ENCODE data around the gene A2M. TPM values are rescaled to one million over a fixed set of nuclear protein-coding genes. Genes with fewer than 3 reads are reported as not detected.

Gene A2M
- total RNA-seq, 4 donors from 2014 or later = 77.1 to 135 (median 126) TPM

DNA sequence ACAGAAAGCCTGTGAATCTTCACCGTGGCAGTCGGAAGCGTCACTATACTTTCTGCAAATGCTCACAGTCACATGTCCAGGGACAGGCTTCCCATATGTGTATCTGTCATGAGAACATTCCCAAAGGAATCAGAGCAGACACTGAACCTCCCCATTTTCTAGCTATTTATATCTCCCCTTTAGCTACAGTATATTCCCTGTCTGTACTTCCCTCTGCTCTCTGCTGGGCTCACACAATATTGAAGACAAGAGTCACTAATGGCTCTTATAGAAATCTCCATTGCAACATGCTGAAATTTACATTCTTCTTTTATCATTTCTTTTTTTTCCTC, 8.2 kb downstream of the A2M start:
- in situ Hi-C loops (cut with MboI; ENCODE audit: low sequenced_read_pairs in 4 of 4) (no loop called here), intact Hi-C loops (cut with DNase I; ENCODE audit: low total_unique reads) (no loop called here)
- ATAC-seq (no peak), DNase-seq (no peak)
- Histone ChIP-seq H3K36me3 (peaks cover 2 to 66% of the 10 kb centered on the region in 2 donors), H3K4me1 (peaks cover 0 to 5% of the 10 kb centered on the region in 2 donors), H3K27me3 (no peaks in the 10 kb centered on the region), H3K9me3 (no peaks in the 10 kb centered on the region), H3K4me3 (no peak overlapping the region), H3K27ac (peak overlapping the region in 2 of 4 donors; percentile 25)
- TF ChIP-seq, protein P1, sequence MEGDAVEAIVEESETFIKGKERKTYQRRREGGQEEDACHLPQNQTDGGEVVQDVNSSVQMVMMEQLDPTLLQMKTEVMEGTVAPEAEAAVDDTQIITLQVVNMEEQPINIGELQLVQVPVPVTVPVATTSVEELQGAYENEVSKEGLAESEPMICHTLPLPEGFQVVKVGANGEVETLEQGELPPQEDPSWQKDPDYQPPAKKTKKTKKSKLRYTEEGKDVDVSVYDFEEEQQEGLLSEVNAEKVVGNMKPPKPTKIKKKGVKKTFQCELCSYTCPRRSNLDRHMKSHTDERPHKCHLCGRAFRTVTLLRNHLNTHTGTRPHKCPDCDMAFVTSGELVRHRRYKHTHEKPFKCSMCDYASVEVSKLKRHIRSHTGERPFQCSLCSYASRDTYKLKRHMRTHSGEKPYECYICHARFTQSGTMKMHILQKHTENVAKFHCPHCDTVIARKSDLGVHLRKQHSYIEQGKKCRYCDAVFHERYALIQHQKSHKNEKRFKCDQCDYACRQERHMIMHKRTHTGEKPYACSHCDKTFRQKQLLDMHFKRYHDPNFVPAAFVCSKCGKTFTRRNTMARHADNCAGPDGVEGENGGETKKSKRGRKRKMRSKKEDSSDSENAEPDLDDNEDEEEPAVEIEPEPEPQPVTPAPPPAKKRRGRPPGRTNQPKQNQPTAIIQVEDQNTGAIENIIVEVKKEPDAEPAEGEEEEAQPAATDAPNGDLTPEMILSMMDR (IDR thresholded peaks at IDR 0.05 in 4 of 5, conservative IDR thresholded peaks at IDR 0.05 in 1 of 5) = no peak
- no peak for TF ChIP-seq POLR2A (IDR thresholded peaks at IDR 0.05)

DNA sequence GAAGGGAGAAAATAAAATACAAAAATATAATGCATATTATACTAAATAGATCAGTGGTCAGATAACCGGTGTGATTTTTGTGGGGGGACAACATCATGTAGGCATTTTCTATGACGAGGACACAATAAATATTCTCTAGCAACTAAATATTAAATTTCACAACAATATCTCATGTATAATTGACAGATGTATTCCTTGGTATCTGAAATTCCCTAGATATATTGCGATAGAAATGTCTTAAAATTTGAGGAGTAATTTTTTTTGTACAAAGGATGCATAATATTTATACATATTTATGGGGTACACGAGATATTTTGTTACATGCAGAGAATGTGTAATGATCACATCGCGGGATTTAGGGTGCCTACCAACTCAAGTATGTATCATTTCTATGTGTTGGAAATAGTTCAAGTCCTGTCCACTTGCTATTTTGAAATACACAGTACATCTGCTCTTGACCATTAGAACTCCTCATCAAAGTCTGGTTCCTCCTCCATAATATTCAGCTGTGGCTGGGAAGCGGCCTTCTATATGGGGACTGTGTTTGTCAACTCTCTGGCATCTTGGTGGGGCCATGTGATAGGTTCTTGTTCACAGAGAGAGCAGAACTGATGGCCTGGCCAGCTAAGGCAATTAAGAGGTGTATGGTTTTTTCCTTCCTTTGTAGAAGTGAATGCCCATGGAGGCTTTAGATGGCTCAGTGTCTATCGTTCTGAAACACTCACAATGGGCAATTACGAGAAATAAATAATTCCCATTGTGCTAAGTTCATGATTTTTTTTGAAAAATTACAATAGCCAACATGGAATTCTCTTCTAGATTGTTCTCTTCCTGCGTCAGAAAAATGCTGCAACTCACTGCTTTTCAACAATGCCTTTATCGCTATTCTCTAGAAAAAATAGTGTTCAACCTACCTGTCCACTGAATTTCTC, 8.8 kb downstream of the A2M start:
- no peak for DNase-seq
- ATAC-seq = peak in 1 of 2 donors; percentile 26
- no peaks in the 10 kb centered on the region for H3K9me3 ChIP-seq
- H3K27me3 ChIP-seq = no peaks in the 10 kb centered on the region
- H3K4me1 ChIP-seq = peaks cover 0 to 5% of the 10 kb centered on the region in 2 donors
- TF ChIP-seq, protein P1 (IDR thresholded peaks at IDR 0.05 in 4 of 5, conservative IDR thresholded peaks at IDR 0.05 in 1 of 5) = no peak
- TF ChIP-seq POLR2A (IDR thresholded peaks at IDR 0.05) = no peak
- peak overlapping the region in 2 of 4 donors; percentile 25 to 43 for H3K27ac ChIP-seq
- in situ Hi-C loops (cut with MboI; ENCODE audit: low sequenced_read_pairs in 4 of 4) = no loop called here
- peaks cover 2 to 63% of the 10 kb centered on the region in 2 donors for H3K36me3 ChIP-seq
- H3K4me3 ChIP-seq = no peak overlapping the region
- intact Hi-C loops (cut with DNase I; ENCODE audit: low total_unique reads) = no loop called here

DNA sequence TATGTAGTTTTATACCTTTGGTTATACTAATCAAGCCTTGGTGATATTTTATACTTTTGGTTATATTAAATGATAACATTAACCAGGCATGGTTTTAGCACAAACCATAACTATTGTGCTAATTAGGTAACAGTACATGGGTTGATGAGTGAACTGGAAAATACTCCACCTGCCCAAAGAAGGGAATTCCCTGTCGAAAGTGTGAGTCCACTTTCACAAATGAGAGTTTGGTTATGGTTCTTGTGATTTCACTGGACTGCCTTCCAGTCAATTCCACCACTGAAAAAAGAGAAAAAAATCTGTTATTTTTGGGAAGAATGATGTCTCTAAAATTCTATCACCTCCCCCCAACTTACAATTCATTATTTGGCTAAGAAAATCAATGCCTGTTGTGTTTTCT, 9.7 kb downstream of the A2M start:
- in situ Hi-C loops (cut with MboI; ENCODE audit: low sequenced_read_pairs in 4 of 4) (no loop called here), intact Hi-C loops (cut with DNase I; ENCODE audit: low total_unique reads) (no loop called here)
- Histone ChIP-seq H3K4me3 (no peak overlapping the region), H3K9me3 (no peaks in the 10 kb centered on the region), H3K4me1 (peaks cover 0 to 5% of the 10 kb centered on the region in 2 donors), H3K27ac (no peak overlapping the region), H3K27me3 (no peaks in the 10 kb centered on the region), H3K36me3 (peaks cover 2 to 61% of the 10 kb centered on the region in 2 donors)
- ATAC-seq (no peak), DNase-seq (no peak)
- TF ChIP-seq, protein P1 (IDR thresholded peaks at IDR 0.05 in 4 of 5, conservative IDR thresholded peaks at IDR 0.05 in 1 of 5) = no peak
- no peak for TF ChIP-seq POLR2A (IDR thresholded peaks at IDR 0.05)

DNA sequence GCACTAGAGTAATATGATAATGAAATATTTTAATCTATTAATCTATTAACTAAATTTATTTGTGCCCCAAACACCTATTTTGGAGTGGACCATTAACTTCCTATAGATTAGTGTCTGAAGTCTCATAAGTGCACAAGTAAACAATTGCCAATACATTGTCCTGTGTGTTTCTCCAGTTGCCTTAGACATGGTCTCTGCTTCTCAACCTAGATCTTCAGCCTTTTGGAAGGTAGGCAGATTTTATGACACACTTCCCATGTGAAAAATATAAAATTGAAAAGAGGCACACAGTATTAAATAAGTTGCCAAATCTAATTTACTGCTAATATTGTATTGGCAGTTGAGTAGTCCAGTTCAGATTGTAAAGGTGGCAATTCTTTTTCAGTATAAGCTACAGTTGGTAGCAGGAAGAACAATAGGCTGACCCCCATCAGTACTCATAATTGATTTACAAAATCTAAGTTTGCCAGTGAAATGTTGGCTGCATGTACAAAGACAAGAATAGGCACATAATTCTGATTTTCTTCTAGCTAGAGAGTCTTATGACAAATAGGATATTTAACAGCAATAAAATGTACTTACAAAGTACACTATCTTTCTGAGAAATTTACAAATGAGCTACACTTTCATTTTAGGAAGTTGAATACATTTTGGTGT, 10.8 kb downstream of the A2M start:
- in situ Hi-C loops (cut with MboI; ENCODE audit: low sequenced_read_pairs in 4 of 4) (no loop called here), intact Hi-C loops (cut with DNase I; ENCODE audit: low total_unique reads) (no loop called here)
- H3K4me3 ChIP-seq = no peak overlapping the region
- peaks cover 0 to 2% of the 10 kb centered on the region in 2 donors for H3K4me1 ChIP-seq
- DNase-seq (no peak), ATAC-seq (no peak)
- H3K9me3 ChIP-seq = no peaks in the 10 kb centered on the region
- no peaks in the 10 kb centered on the region for H3K27me3 ChIP-seq
- TF ChIP-seq POLR2A (IDR thresholded peaks at IDR 0.05) = no peak
- no peak overlapping the region for H3K27ac ChIP-seq
- H3K36me3 ChIP-seq = peaks cover 0 to 62% of the 10 kb centered on the region in 2 donors

DNA sequence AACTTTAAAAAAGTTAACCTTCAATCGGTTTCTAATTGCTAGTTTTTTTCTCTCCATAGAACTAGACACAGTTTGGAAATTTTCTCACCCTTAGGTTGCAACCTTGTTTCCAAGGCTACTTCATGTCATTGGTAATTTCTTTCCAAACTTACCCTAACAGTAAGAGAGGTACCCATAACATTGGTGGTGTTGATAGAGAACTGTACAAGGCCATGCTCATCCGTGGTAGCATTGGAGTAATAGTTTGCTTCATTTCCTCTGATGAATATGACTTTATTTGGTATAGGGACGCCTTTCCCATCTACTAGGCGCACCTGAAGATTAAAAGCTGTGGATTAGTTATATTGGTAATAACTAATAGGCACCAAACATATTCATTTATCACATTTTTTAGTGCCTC, 11.6 kb downstream of the A2M start:
- TF ChIP-seq, protein P1 (IDR thresholded peaks at IDR 0.05 in 4 of 5, conservative IDR thresholded peaks at IDR 0.05 in 1 of 5) = no peak
- TF ChIP-seq POLR2A (IDR thresholded peaks at IDR 0.05) = no peak
- H3K4me3 ChIP-seq = no peak overlapping the region
- ATAC-seq (no peak), DNase-seq (no peak)
- peaks cover 0 to 61% of the 10 kb centered on the region in 2 donors for H3K36me3 ChIP-seq
- intact Hi-C loops (cut with DNase I; ENCODE audit: low total_unique reads) = no loop called here
- in situ Hi-C loops (cut with MboI; ENCODE audit: low sequenced_read_pairs in 4 of 4) = no loop called here
- no peaks in the 10 kb centered on the region for H3K27me3 ChIP-seq
- H3K4me1 ChIP-seq = no peaks in the 10 kb centered on the region
- H3K27ac ChIP-seq = no peak overlapping the region
- H3K9me3 ChIP-seq = no peaks in the 10 kb centered on the region
